Hepatocyte (in vitro differentiated cells): ENCODE data around the gene KCNE5.
"Not testable (repeated sequence)": the region's sequence is repeated elsewhere in the genome, so short reads cannot be mapped to it uniquely, and the experiment has no call there.

Experiments
- EZH2 ChIP-seq: fragments of 200-600 bp; sonication (generic); IDR thresholded peaks from 2 replicates; pipeline ENCODE4 v1.6.1; 2016; ENCODE audit warnings: antibody characterized with exemption, mild to moderate bottlenecking, borderline replicate concordance
- EZH2phosphoT487 ChIP-seq: fragments of 200-600 bp; sonication (generic); IDR thresholded peaks from one replicate; pipeline ENCODE4 v1.6.1; 2018; ENCODE audit warnings: antibody characterized with exemption, mild to moderate bottlenecking, low read depth, moderate library complexity; ENCODE audit not compliant: unreplicated experiment, severe bottlenecking
- TF ChIP-seq, protein P1 (sequence below): fragments of 200-600 bp; sonication (generic); IDR thresholded peaks from 2 replicates; pipeline ENCODE4 v1.5.1; 2016; ENCODE audit warnings: antibody characterized with exemption, mild to moderate bottlenecking; ENCODE audit not compliant: poor library complexity

DNA sequence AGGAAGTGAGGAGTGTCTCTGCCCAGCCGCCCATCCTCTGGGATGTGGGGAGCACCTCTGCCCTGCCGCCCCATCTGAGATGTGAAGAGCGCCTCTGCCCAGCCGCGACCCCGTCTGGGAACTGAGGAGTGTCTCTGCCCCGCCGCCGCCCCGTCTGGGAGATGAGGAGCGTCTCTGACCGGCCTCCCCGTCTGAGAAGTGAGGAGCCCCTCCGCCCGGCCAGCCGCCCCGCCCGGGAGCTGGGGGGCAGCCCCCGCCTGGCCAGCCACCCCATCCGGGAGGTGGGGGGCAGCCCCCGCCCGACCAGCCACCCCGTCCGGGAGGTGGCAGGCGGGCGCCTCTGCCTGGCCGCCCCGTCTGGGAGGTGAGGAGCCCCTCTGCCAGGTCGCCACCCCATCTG, 46.2 kb upstream of the KCNE5 start:
- TF ChIP-seq, protein P1, sequence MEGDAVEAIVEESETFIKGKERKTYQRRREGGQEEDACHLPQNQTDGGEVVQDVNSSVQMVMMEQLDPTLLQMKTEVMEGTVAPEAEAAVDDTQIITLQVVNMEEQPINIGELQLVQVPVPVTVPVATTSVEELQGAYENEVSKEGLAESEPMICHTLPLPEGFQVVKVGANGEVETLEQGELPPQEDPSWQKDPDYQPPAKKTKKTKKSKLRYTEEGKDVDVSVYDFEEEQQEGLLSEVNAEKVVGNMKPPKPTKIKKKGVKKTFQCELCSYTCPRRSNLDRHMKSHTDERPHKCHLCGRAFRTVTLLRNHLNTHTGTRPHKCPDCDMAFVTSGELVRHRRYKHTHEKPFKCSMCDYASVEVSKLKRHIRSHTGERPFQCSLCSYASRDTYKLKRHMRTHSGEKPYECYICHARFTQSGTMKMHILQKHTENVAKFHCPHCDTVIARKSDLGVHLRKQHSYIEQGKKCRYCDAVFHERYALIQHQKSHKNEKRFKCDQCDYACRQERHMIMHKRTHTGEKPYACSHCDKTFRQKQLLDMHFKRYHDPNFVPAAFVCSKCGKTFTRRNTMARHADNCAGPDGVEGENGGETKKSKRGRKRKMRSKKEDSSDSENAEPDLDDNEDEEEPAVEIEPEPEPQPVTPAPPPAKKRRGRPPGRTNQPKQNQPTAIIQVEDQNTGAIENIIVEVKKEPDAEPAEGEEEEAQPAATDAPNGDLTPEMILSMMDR, result not testable (repeated sequence)
- TF ChIP-seq EZH2, EZH2phosphoT487: not testable (repeated sequence)
